ENCODE results near the gene IGF2R. TPM values are rescaled to one million over a fixed set of nuclear protein-coding genes. Genes with fewer than 3 reads are reported as not detected.
A peak's percentile ranks its signal among the peaks of the same experiment; 100 is the strongest.

Gene IGF2R
- total and polyA plus RNA-seq, 2 of the 13 experiments (the other 11 are each of a cell fraction or from before 2014, with no cell fraction given), result 38.3 to 70.0 TPM

- Histone ChIP-seq H2AFZ (ENCODE audit: low read length) (no peak overlapping the region), H3K4me1 (ENCODE audit: insufficient read depth, low read length) (peaks cover 34% of the 10 kb centered on the region), H3K27ac (ENCODE audit: extremely low read length, insufficient read depth, low read length) (no peak overlapping the region), H3K36me3 (replicated peaks in 1 of 2; ENCODE audit: control insufficient read depth in 1 of 2, insufficient read depth in 2 of 2, low read length in 2 of 2) (peaks cover 35 to 47% of the 10 kb centered on the region in 2 experiments), H3K4me2 (ENCODE audit: low read depth, low read length) (no peak overlapping the region), H3K27me3 (ENCODE audit: control insufficient read depth in 1 of 2, insufficient read depth in 2 of 2, low read length in 2 of 2) (no peaks in the 10 kb centered on the region), H3K9ac (ENCODE audit: insufficient read depth, low read depth, low read length) (no peak overlapping the region), H4K20me1 (ENCODE audit: insufficient read depth, low read length) (no peaks in the 10 kb centered on the region), H3K79me2 (ENCODE audit: insufficient read depth, low read length) (no peaks in the 10 kb centered on the region), H3K4me3 (replicated peaks in 1 of 3; ENCODE audit: insufficient read depth in 1 of 3, low read depth in 2 of 3, low read length in 3 of 3) (no peak overlapping the region), H3K9me3 (ENCODE audit: low read length) (no peaks in the 10 kb centered on the region)
- WGBS (ENCODE audit: low lambda C conversion rate), result 97% methylated on average over 14 of the region's 14 CpGs
- DNase-seq (ENCODE audit: low spot score), result peak; percentile 45
- ChIA-PET CTCF (ENCODE audit: low intra/inter-chr PET ratio, low total read pairs) (interaction anchor here (1.1 kb wide), 1 partner anchor 240 kb away, joined by 4 read pairs; no protein-coding TSS in a partner anchor), POLR2A (no interaction called here)
- intact Hi-C loops (cut with micrococcal nuclease; ENCODE audit: unreplicated experiment), result loop anchor here (1.0 to 2.0 kb wide), 2 partner anchors 14 to 240 kb away; no protein-coding TSS in a partner anchor
- peak; percentile 53 for ATAC-seq
- no peak for FAIRE-seq
- in situ Hi-C loops (cut with HindIII; ENCODE audit: extremely low pct_ligation_motif_present, low pct_unique_long_range_greater_than_20kb), result no loop called here
- BruUV-seq (replicated peaks), result no TSS peak
- TF ChIP-seq CREB1 (IDR thresholded peaks at IDR 0.05), result no peak
- TF ChIP-seq CREB1 (CRISPR knock-in tag; IDR thresholded peaks at IDR 0.05), result no peak
- no peak for TF ChIP-seq ZNF660 (CRISPR knock-in tag; IDR thresholded peaks at IDR 0.05; ENCODE audit: borderline replicate concordance, low read depth)
- no peak for TF ChIP-seq TRAFD1 (CRISPR knock-in tag; IDR thresholded peaks at IDR 0.05; ENCODE audit: borderline replicate concordance)
- TF ChIP-seq ZNF646 (CRISPR knock-in tag; IDR thresholded peaks at IDR 0.05), result no peak
- no peak for TF ChIP-seq ZNF746 (CRISPR knock-in tag; IDR thresholded peaks at IDR 0.05)
- TF ChIP-seq ZBTB8A (CRISPR knock-in tag; IDR thresholded peaks at IDR 0.05; ENCODE audit: borderline replicate concordance, low read depth), result no peak
- peak; percentile 49 for TF ChIP-seq STAG1 (CRISPR knock-in tag; IDR thresholded peaks at IDR 0.05)
- TF ChIP-seq GTF2F1 (IDR thresholded peaks at IDR 0.05; ENCODE audit: low read length), result no peak
- peak; percentile 53 for TF ChIP-seq CTCF (CRISPR knock-in tag; IDR thresholded peaks at IDR 0.05)
- TF ChIP-seq SMC3 (IDR thresholded peaks at IDR 0.05; ENCODE audit: low read length), result peak; percentile 54; the same call in 1 of the 2 replicates
- no peak for TF ChIP-seq ZNF747 (CRISPR knock-in tag; IDR thresholded peaks at IDR 0.05; ENCODE audit: borderline replicate concordance)
- no peak for TF ChIP-seq SIX4 (CRISPR knock-in tag; IDR thresholded peaks at IDR 0.05)
- no peak for TF ChIP-seq PHF20 (CRISPR knock-in tag; IDR thresholded peaks at IDR 0.05)
- no peak for TF ChIP-seq ISL2 (CRISPR knock-in tag; IDR thresholded peaks at IDR 0.05)
Observed at GRCh38 chr6:160102956-160103824, 134.3 kb downstream of the IGF2R start.

Data from HepG2 (cell line).